Liver (tissue), 9 donors: ENCODE results near the gene HNRNPC. TPM values are rescaled to one million over a fixed set of nuclear protein-coding genes. Genes with fewer than 3 reads are reported as not detected.
A peak's percentile ranks its signal among the peaks of the same experiment; 100 is the strongest.

Experiments
- DNase-seq: peaks from one replicate; pipeline ENCODE4 v3.0.0-alpha.2; 2017; ENCODE audit warnings: low spot score
- H3K27ac ChIP-seq, 2 donors: one replicate each; pipeline ENCODE4 v1.7.0; 2013; ENCODE audit warnings: inconsistent platforms in 2 of 2, low read length in 2 of 2, control low read depth in 1 of 2, low read depth in 1 of 2, mild to moderate bottlenecking in 1 of 2
- H3K27me3 ChIP-seq, 4 donors: one replicate each; pipeline versions ENCODE4 v1.6.1 to v1.7.0; 2013; ENCODE audit warnings: low read length in 3 of 4, inconsistent platforms in 1 of 4, mild to moderate bottlenecking in 1 of 4, moderate library complexity in 1 of 4; ENCODE audit not compliant: control insufficient read depth in 4 of 4, insufficient read depth in 4 of 4
- H3K36me3 ChIP-seq, 4 donors: one replicate each; pipeline versions ENCODE4 v1.6.1 to v1.7.0; 2013; ENCODE audit warnings: low read length in 3 of 4, mild to moderate bottlenecking in 3 of 4, low read depth in 1 of 4, moderate library complexity in 1 of 4; ENCODE audit not compliant: control insufficient read depth in 4 of 4, insufficient read depth in 3 of 4
- H3K4me1 ChIP-seq, 4 donors: one replicate each; pipeline versions ENCODE4 v1.6.1 to v1.7.0; 2013; ENCODE audit warnings: low read length in 3 of 4, mild to moderate bottlenecking in 3 of 4, moderate library complexity in 1 of 4; ENCODE audit not compliant: control insufficient read depth in 4 of 4, insufficient read depth in 4 of 4
- H3K4me3 ChIP-seq, 3 donors: one replicate each; pipeline versions ENCODE4 v1.6.1 to v1.7.0; 2013; ENCODE audit warnings: low read length in 3 of 3, control low read depth in 1 of 3, low read depth in 1 of 3, mild to moderate bottlenecking in 1 of 3
- H3K9ac ChIP-seq, 2 donors: one replicate each; pipeline ENCODE4 v1.7.0; 2013; ENCODE audit warnings: low read length in 2 of 2, mild to moderate bottlenecking in 2 of 2, moderate library complexity in 2 of 2, control low read depth in 1 of 2, low read depth in 1 of 2
- H3K9me3 ChIP-seq, 4 donors: one replicate each; pipeline versions ENCODE4 v1.6.1 to v1.7.0; 2013; ENCODE audit warnings: low read length in 3 of 4; ENCODE audit not compliant: control insufficient read depth in 4 of 4
- ATF3 ChIP-seq: IDR thresholded peaks from 2 replicates; pipeline ENCODE4 v1.6.1; 2016; ENCODE audit warnings: antibody characterized with exemption
- CTCF ChIP-seq: fragments of 150-350 bp; IDR thresholded peaks from 2 replicates; pipeline ENCODE4 v1.5.1; 2017; ENCODE audit warnings: improper control_type of control experiment, low read depth, low read length; ENCODE audit not compliant: missing input control
- EGR1 ChIP-seq, 2 donors: IDR thresholded peaks; 2 replicates each; pipeline ENCODE4 v1.6.1; 2016 to 2018; ENCODE audit warnings: antibody characterized with exemption in 2 of 2, low read depth in 2 of 2
- FOXA1 ChIP-seq: IDR thresholded peaks from 2 replicates; pipeline ENCODE4 v1.6.1; 2016; ENCODE audit warnings: antibody characterized with exemption
- GABPA ChIP-seq, 2 donors: IDR thresholded peaks in 1 of 2; conservative IDR thresholded peaks in 1 of 2; 2 replicates each; pipeline ENCODE4 v1.6.1; 2016; ENCODE audit warnings: antibody characterized with exemption in 2 of 2, mild to moderate bottlenecking in 1 of 2, moderate library complexity in 1 of 2
- HNF4A ChIP-seq, 2 donors: conservative IDR thresholded peaks; 2 replicates each; pipeline ENCODE4 v1.6.1; 2016; ENCODE audit warnings: antibody characterized with exemption in 2 of 2, mild to moderate bottlenecking in 2 of 2
- JUND ChIP-seq, 2 donors: IDR thresholded peaks; 2 replicates each; pipeline ENCODE4 v1.6.1; 2016; ENCODE audit warnings: antibody characterized with exemption in 2 of 2
- MAX ChIP-seq: IDR thresholded peaks from 2 replicates; pipeline ENCODE4 v1.6.1; 2016; ENCODE audit warnings: antibody characterized with exemption
- NR2F2 ChIP-seq: IDR thresholded peaks from 2 replicates; pipeline ENCODE4 v1.6.1; 2016; ENCODE audit warnings: antibody characterized with exemption
- RAD21 ChIP-seq, 2 donors: IDR thresholded peaks; 2 replicates each; pipeline ENCODE4 v1.6.1; 2016; ENCODE audit warnings: antibody characterized with exemption in 2 of 2, mild to moderate bottlenecking in 2 of 2
- REST ChIP-seq: IDR thresholded peaks from 2 replicates; pipeline ENCODE4 v1.6.1; 2016; ENCODE audit warnings: antibody characterized with exemption, mild to moderate bottlenecking
- RXRA ChIP-seq, 2 donors: IDR thresholded peaks; 2 replicates each; pipeline ENCODE4 v1.6.1; 2017 to 2018; ENCODE audit warnings: antibody characterized with exemption in 2 of 2, mild to moderate bottlenecking in 1 of 2
- SP1 ChIP-seq: IDR thresholded peaks from 2 replicates; pipeline ENCODE4 v1.6.1; 2018; ENCODE audit warnings: antibody characterized with exemption, mild to moderate bottlenecking
- TAF1 ChIP-seq: conservative IDR thresholded peaks from 2 replicates; pipeline ENCODE4 v1.6.1; 2016; ENCODE audit warnings: antibody characterized with exemption, mild to moderate bottlenecking
- YY1 ChIP-seq: IDR thresholded peaks from 2 replicates; pipeline ENCODE4 v1.6.1; 2016; ENCODE audit warnings: antibody characterized with exemption, mild to moderate bottlenecking
- ZBTB33 ChIP-seq: IDR thresholded peaks from 2 replicates; pipeline ENCODE4 v1.6.1; 2016; ENCODE audit warnings: antibody characterized with exemption
- WGBS: extraction: QIAGEN DNeasy Blood & Tissue Kit; methylation state at CpG from one replicate; pipeline ENCODE4 v1.1.7; 2013; 5-methylcytosine and 5-hydroxymethylcytosine counted together
- polyA plus RNA-seq, 2 donors: library from polyadenylated mRNA; stranded (reverse) in 1 of 2; unstranded in 1 of 2; fragments of 200-250 nt in 1 of 2; fragments of >200 nt in 1 of 2; fragmentation: Nextera tagmentation in 1 of 2; extraction: Ambion mirVana in 1 of 2; gene quantifications; one replicate each; pipeline versions ENCODE4 v1.2.1 to v1.2.3, GENCODE V29; 2013 to 2015
- total RNA-seq, 2 donors: library from RNA; depleted of rRNA; stranded (reverse); fragments of >200 nt; gene quantifications; one replicate each; pipeline ENCODE4 v1.2.3, GENCODE V29; 2014
- donor health status: healthy.
- donor health status: healthy.
- donor health status: healthy.
- donor health status: healthy.
- donor health status: healthy.

The HNRNPC gene
- 100 to 1,000 TPM; 286 to 384 TPM for total RNA-seq
- 100 to 1,000 TPM; 119 to 254 TPM for polyA plus RNA-seq

- Histone ChIP-seq H3K27me3 (no peaks in the 10 kb centered on the region), H3K4me3 (peak within 1 kb of the TSS; percentile 72 to 99 (median 95)), H3K4me1 (peaks cover 6 to 30% (median 18%) of the 10 kb centered on the region in 4 donors), H3K27ac (peak within 1 kb of the TSS; percentile 89 to 96), H3K9me3 (no peaks in the 10 kb centered on the region), H3K36me3 (peaks cover 0 to 7% (median 5%) of the 10 kb centered on the region in 4 donors), H3K9ac (peak within 1 kb of the TSS; percentile 99 to 100)
- DNase-seq, result peak; percentile 100
- TF ChIP-seq JUND (IDR thresholded peaks at IDR 0.05), result peak in 1 of 2 donors; percentile 80
- TF ChIP-seq CTCF, result no peak
- peak; percentile 15 to 41 for TF ChIP-seq RXRA (IDR thresholded peaks at IDR 0.05)
- peak; percentile 99 for TF ChIP-seq YY1
- peak; percentile 100 for TF ChIP-seq SP1
- no peak for TF ChIP-seq FOXA1
- peak; percentile 28 for TF ChIP-seq MAX
- TF ChIP-seq GABPA (IDR thresholded peaks at IDR 0.05 in 1 of 2, conservative IDR thresholded peaks at IDR 0.05 in 1 of 2), result peak; percentile 95 to 97
- no peak for TF ChIP-seq RAD21 (IDR thresholded peaks at IDR 0.05)
- peak; percentile 90 for TF ChIP-seq REST
- peak; percentile 63 for TF ChIP-seq NR2F2
- peak; percentile 79 for TF ChIP-seq ZBTB33
- peak; percentile 100 for TF ChIP-seq TAF1
- peak; percentile 24 for TF ChIP-seq ATF3
- TF ChIP-seq HNF4A (conservative IDR thresholded peaks at IDR 0.05), result no peak
- TF ChIP-seq EGR1 (IDR thresholded peaks at IDR 0.05; ENCODE audit: low read depth in 2 of 2), result peak; percentile 85 to 94
- WGBS, result under 1% methylated on average over 49 of the region's 49 CpGs
Observed at GRCh38 chr14:21269252-21270046, at the start of gene HNRNPC. Gene HNRNPC (minus strand): TSS chr14:21269442. CDS start chr14:21234193, 35,249 bp downstream.
